ENCODE results near the gene FYN. TPM values are rescaled to one million over a fixed set of nuclear protein-coding genes. Genes with fewer than 3 reads are reported as not detected.

FYN gene
- total RNA-seq, 1 experiment from 2014 or later: 37.8 TPM

DNA sequence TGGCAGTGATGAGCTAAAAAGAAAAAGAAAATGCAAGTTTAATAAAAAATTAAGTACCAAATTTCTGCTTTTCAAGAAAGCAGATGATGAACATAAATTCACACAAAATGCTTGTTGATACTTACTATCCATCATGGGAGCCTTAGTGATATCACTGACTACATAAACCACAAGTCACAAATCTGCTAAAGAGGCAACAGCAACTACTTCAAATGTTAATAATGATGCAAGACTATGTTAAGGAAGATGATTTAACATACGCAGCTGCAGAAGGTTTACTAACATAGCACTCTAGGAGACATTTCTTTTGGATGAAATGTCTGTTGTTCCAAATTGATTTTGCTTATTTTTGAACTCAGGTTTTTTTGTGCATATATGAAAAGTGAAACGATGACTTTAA, 18.6 kb downstream of the FYN start:
- H3K9me3 Mint-ChIP-seq (ENCODE audit: unreplicated experiment): no peaks in the 10 kb centered on the region
- intact Hi-C loops (cut with micrococcal nuclease): no loop called here
- no peak overlapping the region for H3K27ac Mint-ChIP-seq (ENCODE audit: low read depth, unreplicated experiment)
- H3K4me1 Mint-ChIP-seq (ENCODE audit: insufficient read depth, unreplicated experiment): peaks cover 6% of the 10 kb centered on the region
- H3K4me3 Mint-ChIP-seq (ENCODE audit: unreplicated experiment): no peak overlapping the region
- BruUV-seq (replicated peaks): no TSS peak
- POLR2A ChIA-PET: interaction anchor here (0.7 kb wide), 2 partner anchors 10 to 83 kb away, joined by 3 read pairs; no protein-coding TSS in a partner anchor
- TF ChIP-seq, protein P1, sequence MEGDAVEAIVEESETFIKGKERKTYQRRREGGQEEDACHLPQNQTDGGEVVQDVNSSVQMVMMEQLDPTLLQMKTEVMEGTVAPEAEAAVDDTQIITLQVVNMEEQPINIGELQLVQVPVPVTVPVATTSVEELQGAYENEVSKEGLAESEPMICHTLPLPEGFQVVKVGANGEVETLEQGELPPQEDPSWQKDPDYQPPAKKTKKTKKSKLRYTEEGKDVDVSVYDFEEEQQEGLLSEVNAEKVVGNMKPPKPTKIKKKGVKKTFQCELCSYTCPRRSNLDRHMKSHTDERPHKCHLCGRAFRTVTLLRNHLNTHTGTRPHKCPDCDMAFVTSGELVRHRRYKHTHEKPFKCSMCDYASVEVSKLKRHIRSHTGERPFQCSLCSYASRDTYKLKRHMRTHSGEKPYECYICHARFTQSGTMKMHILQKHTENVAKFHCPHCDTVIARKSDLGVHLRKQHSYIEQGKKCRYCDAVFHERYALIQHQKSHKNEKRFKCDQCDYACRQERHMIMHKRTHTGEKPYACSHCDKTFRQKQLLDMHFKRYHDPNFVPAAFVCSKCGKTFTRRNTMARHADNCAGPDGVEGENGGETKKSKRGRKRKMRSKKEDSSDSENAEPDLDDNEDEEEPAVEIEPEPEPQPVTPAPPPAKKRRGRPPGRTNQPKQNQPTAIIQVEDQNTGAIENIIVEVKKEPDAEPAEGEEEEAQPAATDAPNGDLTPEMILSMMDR (IDR thresholded peaks at IDR 0.05; ENCODE audit: unreplicated experiment): no peak
- CTCF ChIA-PET: interaction anchor here (0.7 kb wide), 1 partner anchor 52 kb away, joined by 3 read pairs; no protein-coding TSS in a partner anchor
- no peaks in the 10 kb centered on the region for H3K27me3 Mint-ChIP-seq (ENCODE audit: insufficient read depth, unreplicated experiment)
- DNase-seq (ENCODE audit: unreplicated experiment): no peak
- H3K36me3 Mint-ChIP-seq (ENCODE audit: insufficient read depth, unreplicated experiment): peaks cover 5% of the 10 kb centered on the region

DNA sequence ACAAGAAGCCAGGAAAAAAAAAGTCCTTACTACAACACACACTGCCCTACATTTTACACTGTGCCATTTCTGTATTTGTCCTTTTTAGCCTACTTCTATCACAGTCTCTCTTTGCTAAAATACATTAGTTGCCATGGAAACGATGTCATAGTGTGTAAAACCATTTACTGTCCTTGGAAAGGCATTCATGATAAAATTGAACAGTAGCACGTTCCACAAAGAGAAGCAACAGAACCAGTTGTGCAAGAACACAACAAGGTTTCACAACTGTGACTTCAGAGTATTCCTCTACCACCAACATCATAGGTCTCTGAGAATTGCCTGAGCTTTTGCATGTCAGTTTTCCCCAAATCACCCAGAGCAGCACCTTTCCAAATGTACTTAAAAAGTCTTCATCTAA, 20.5 kb downstream of the FYN start:
- ChIA-PET CTCF (interaction anchor here (2.1 kb wide), 1 partner anchor 11 kb away, joined by 5 read pairs; no protein-coding TSS in a partner anchor), POLR2A (no interaction called here)
- Mint-ChIP-seq H3K4me3 (ENCODE audit: unreplicated experiment) (no peak overlapping the region), H3K27ac (ENCODE audit: low read depth, unreplicated experiment) (no peak overlapping the region), H3K36me3 (ENCODE audit: insufficient read depth, unreplicated experiment) (no peaks in the 10 kb centered on the region), H3K9me3 (ENCODE audit: unreplicated experiment) (no peaks in the 10 kb centered on the region), H3K4me1 (ENCODE audit: insufficient read depth, unreplicated experiment) (peaks cover 6% of the 10 kb centered on the region), H3K27me3 (ENCODE audit: insufficient read depth, unreplicated experiment) (no peaks in the 10 kb centered on the region)
- DNase-seq (ENCODE audit: unreplicated experiment): peak; percentile 30
- intact Hi-C loops (cut with micrococcal nuclease): no loop called here
- BruUV-seq (replicated peaks): no TSS peak
- TF ChIP-seq, protein P1 (IDR thresholded peaks at IDR 0.05; ENCODE audit: unreplicated experiment): no peak

DNA sequence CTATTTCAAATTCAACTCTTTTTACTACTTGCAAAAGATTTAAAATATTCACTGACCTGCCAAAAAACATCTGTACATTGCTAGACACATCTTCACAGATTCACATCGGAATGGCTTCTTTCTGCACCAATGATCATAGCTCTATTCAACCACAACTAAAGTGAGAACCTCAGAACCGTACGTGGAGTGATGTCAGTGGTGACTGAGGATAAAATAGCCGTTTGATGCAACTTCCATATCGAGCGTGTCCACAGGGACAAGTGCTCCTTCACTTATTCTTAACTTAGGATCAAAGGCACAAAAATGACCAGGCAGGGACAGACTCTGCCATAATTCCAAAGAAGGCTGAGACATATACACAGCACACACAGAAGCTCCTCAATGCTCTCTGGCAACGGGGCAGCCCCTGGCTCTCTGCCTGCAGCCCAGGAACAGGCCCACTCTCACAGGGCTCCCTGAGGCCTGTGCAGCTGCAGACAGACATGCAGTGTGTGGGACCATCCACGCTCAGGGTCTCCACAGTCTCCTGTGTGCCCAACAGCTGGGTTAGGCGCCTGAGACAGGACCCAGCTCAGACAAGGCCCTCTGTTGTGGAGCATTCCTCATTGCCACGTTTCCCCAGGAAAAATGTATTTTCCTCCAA, 22.8 kb downstream of the FYN start:
- Mint-ChIP-seq H3K27ac (ENCODE audit: low read depth, unreplicated experiment) (no peak overlapping the region), H3K36me3 (ENCODE audit: insufficient read depth, unreplicated experiment) (no peaks in the 10 kb centered on the region), H3K27me3 (ENCODE audit: insufficient read depth, unreplicated experiment) (no peaks in the 10 kb centered on the region), H3K4me3 (ENCODE audit: unreplicated experiment) (no peak overlapping the region), H3K4me1 (ENCODE audit: insufficient read depth, unreplicated experiment) (peaks cover 13% of the 10 kb centered on the region), H3K9me3 (ENCODE audit: unreplicated experiment) (no peaks in the 10 kb centered on the region)
- intact Hi-C loops (cut with micrococcal nuclease): no loop called here
- CTCF ChIA-PET: interaction anchor here (0.5 to 1.2 kb wide), 4 partner anchors 28 to 141 kb away, joined by 3 to 4 read pairs (median 3); no protein-coding TSS in a partner anchor
- DNase-seq (ENCODE audit: unreplicated experiment): no peak
- TF ChIP-seq, protein P1 (IDR thresholded peaks at IDR 0.05; ENCODE audit: unreplicated experiment): no peak
- POLR2A ChIA-PET: interaction anchor here (0.8 kb wide), 1 partner anchor 10 kb away, joined by 3 read pairs; no protein-coding TSS in a partner anchor
- no TSS peak for BruUV-seq (replicated peaks)

DNA sequence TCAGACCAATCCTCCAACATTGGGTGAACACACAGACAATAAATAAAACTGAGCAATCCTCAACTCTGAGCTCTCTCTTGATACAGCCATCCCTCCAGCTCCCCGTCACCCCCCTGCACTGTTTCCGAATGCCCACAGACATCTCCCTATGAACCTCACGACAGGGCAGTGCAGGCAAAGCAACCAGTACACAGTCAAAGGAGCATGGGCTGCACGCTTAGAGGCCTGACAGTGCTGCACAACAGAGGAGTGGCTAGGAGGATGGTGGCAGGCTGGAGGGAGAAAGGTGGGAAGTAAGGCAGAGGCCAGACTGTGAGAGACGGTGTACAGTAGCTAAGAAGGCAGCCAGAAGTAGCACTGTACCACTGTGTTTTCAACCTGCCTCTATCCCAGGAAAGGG, 24.0 kb downstream of the FYN start:
- Mint-ChIP-seq H3K9me3 (ENCODE audit: unreplicated experiment) (no peaks in the 10 kb centered on the region), H3K4me1 (ENCODE audit: insufficient read depth, unreplicated experiment) (peaks cover 13% of the 10 kb centered on the region), H3K27me3 (ENCODE audit: insufficient read depth, unreplicated experiment) (no peaks in the 10 kb centered on the region), H3K27ac (ENCODE audit: low read depth, unreplicated experiment) (no peak overlapping the region), H3K4me3 (ENCODE audit: unreplicated experiment) (no peak overlapping the region), H3K36me3 (ENCODE audit: insufficient read depth, unreplicated experiment) (no peaks in the 10 kb centered on the region)
- TF ChIP-seq, protein P1 (IDR thresholded peaks at IDR 0.05; ENCODE audit: unreplicated experiment): no peak
- POLR2A ChIA-PET: interaction anchor here (0.6 kb wide), 1 partner anchor 9 kb away, joined by 3 read pairs; no protein-coding TSS in a partner anchor
- no TSS peak for BruUV-seq (replicated peaks)
- intact Hi-C loops (cut with micrococcal nuclease): no loop called here
- DNase-seq (ENCODE audit: unreplicated experiment): no peak
- CTCF ChIA-PET: no interaction called here
